GM06990 (cell line): Measurements from ENCODE around the gene CPEB3.

Experiments
- DNase-seq: peaks from one replicate; pipeline ENCODE4 v3.0.0-alpha.2; 2011; ENCODE audit not compliant: insufficient read length; ENCODE audit errors: extremely low read depth
- H3K27me3 ChIP-seq: replicated peaks from 2 replicates; pipeline ENCODE4 v1.6.0; 2011; ENCODE audit warnings: low read length; ENCODE audit not compliant: control insufficient read depth, insufficient read depth
- H3K36me3 ChIP-seq: 2 replicates; pipeline ENCODE4 v1.5.1; 2011; ENCODE audit warnings: low read length; ENCODE audit not compliant: control insufficient read depth, insufficient read depth
- H3K4me3 ChIP-seq: replicated peaks from 2 replicates; pipeline ENCODE4 v1.5.1; 2011; ENCODE audit warnings: low read depth, mild to moderate bottlenecking, control low read depth, low read length
- TF ChIP-seq, protein P1 (sequence below): IDR thresholded peaks from 2 replicates; pipeline ENCODE4 v1.5.1; 2011; ENCODE audit warnings: low read length, control low read depth, mild to moderate bottlenecking, inconsistent platforms; ENCODE audit not compliant: insufficient read depth, poor library complexity, severe bottlenecking

The CPEB3 gene

GRCh38 chr10:92001581-92001980, 289.3 kb downstream of the CPEB3 start:
- Histone ChIP-seq H3K27me3 (no peaks in the 10 kb centered on the region), H3K36me3 (peaks cover 2% of the 10 kb centered on the region), H3K4me3 (no peak overlapping the region)
- TF ChIP-seq, protein P1, sequence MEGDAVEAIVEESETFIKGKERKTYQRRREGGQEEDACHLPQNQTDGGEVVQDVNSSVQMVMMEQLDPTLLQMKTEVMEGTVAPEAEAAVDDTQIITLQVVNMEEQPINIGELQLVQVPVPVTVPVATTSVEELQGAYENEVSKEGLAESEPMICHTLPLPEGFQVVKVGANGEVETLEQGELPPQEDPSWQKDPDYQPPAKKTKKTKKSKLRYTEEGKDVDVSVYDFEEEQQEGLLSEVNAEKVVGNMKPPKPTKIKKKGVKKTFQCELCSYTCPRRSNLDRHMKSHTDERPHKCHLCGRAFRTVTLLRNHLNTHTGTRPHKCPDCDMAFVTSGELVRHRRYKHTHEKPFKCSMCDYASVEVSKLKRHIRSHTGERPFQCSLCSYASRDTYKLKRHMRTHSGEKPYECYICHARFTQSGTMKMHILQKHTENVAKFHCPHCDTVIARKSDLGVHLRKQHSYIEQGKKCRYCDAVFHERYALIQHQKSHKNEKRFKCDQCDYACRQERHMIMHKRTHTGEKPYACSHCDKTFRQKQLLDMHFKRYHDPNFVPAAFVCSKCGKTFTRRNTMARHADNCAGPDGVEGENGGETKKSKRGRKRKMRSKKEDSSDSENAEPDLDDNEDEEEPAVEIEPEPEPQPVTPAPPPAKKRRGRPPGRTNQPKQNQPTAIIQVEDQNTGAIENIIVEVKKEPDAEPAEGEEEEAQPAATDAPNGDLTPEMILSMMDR = no peak
- DNase-seq = no peak
